Measurements from ENCODE around the gene MED13L. TPM values are rescaled to one million over a fixed set of nuclear protein-coding genes. Genes with fewer than 3 reads are reported as not detected.

MED13L gene
- total RNA-seq, 2 donors from 2014 or later: 88.9 to 140 TPM

- Histone ChIP-seq H3K27ac (no peak overlapping the region), H3K9me3 (no peaks in the 10 kb centered on the region), H3K27me3 (replicated peaks; ENCODE audit: insufficient read depth) (no peaks in the 10 kb centered on the region), H3K4me3 (no peak overlapping the region), H3K36me3 (no peaks in the 10 kb centered on the region), H3K4me1 (replicated peaks) (no peaks in the 10 kb centered on the region)
- intact Hi-C loops (cut with DNase I): no loop called here
- TF ChIP-seq CTCF (IDR thresholded peaks at IDR 0.05) (no peak), POLR2A (IDR thresholded peaks at IDR 0.05) (no peak), POLR2AphosphoS5 (IDR thresholded peaks at IDR 0.05) (no peak)
- WGBS: 84% methylated on average over 3 of the region's 3 CpGs
- no peak for DNase-seq (ENCODE audit: low spot score)
These were observed 221.4 kb downstream of the MED13L start for GRCh38 chr12:116055895-116056607.

GRCh38 chr12:116054280-116054679, 223.2 kb downstream of the MED13L start:
- Histone ChIP-seq H3K27ac (no peak overlapping the region), H3K9me3 (no peaks in the 10 kb centered on the region), H3K4me3 (no peak overlapping the region), H3K4me1 (replicated peaks) (no peaks in the 10 kb centered on the region), H3K36me3 (no peaks in the 10 kb centered on the region), H3K27me3 (replicated peaks; ENCODE audit: insufficient read depth) (no peaks in the 10 kb centered on the region)
- TF ChIP-seq POLR2AphosphoS5 (IDR thresholded peaks at IDR 0.05) (no peak), CTCF (IDR thresholded peaks at IDR 0.05) (no peak)
- WGBS: 91% methylated on average over 2 of the region's 2 CpGs
- intact Hi-C loops (cut with DNase I): no loop called here
- no peak for DNase-seq (ENCODE audit: low spot score)

GRCh38 chr12:116053479-116054200, 223.9 kb downstream of the MED13L start:
- TF ChIP-seq POLR2A (IDR thresholded peaks at IDR 0.05) (no peak), POLR2AphosphoS5 (IDR thresholded peaks at IDR 0.05) (no peak), CTCF (IDR thresholded peaks at IDR 0.05) (no peak)
- Histone ChIP-seq H3K27me3 (replicated peaks; ENCODE audit: insufficient read depth) (no peaks in the 10 kb centered on the region), H3K9me3 (no peaks in the 10 kb centered on the region), H3K36me3 (no peaks in the 10 kb centered on the region), H3K27ac (no peak overlapping the region), H3K4me3 (no peak overlapping the region), H3K4me1 (replicated peaks) (no peaks in the 10 kb centered on the region)
- intact Hi-C loops (cut with DNase I): no loop called here
- 67% methylated on average over 3 of the region's 3 CpGs for WGBS
- DNase-seq (ENCODE audit: low spot score): no peak

GRCh38 chr12:116050275-116050674, 227.2 kb downstream of the MED13L start:
- no peak overlapping the region for H3K27ac ChIP-seq
- H3K9me3 ChIP-seq: no peaks in the 10 kb centered on the region
- H3K36me3 ChIP-seq: no peaks in the 10 kb centered on the region
- DNase-seq (ENCODE audit: low spot score): no peak
- H3K4me1 ChIP-seq (replicated peaks): no peaks in the 10 kb centered on the region
- intact Hi-C loops (cut with DNase I): no loop called here
- TF ChIP-seq CTCF (IDR thresholded peaks at IDR 0.05) (no peak), POLR2AphosphoS5 (IDR thresholded peaks at IDR 0.05) (no peak), POLR2A (IDR thresholded peaks at IDR 0.05) (no peak)
- no peaks in the 10 kb centered on the region for H3K27me3 ChIP-seq (replicated peaks; ENCODE audit: insufficient read depth)
- H3K4me3 ChIP-seq: no peak overlapping the region
- 70% methylated on average over 5 of the region's 5 CpGs for WGBS

GRCh38 chr12:116048879-116049278, 228.6 kb downstream of the MED13L start:
- Histone ChIP-seq H3K4me1 (replicated peaks) (no peaks in the 10 kb centered on the region), H3K4me3 (no peak overlapping the region), H3K36me3 (no peaks in the 10 kb centered on the region), H3K27ac (no peak overlapping the region), H3K27me3 (replicated peaks; ENCODE audit: insufficient read depth) (no peaks in the 10 kb centered on the region), H3K9me3 (no peaks in the 10 kb centered on the region)
- TF ChIP-seq POLR2AphosphoS5 (IDR thresholded peaks at IDR 0.05) (no peak), CTCF (IDR thresholded peaks at IDR 0.05) (no peak), POLR2A (IDR thresholded peaks at IDR 0.05) (no peak)
- no peak for DNase-seq (ENCODE audit: low spot score)
- intact Hi-C loops (cut with DNase I): no loop called here
